GM23248 (cell line): Measurements from ENCODE around the gene PRXL2A.

Experiments used
- EZH2 ChIP-seq: fragments of 200-600 bp; sonication (generic); IDR thresholded peaks from 2 replicates; pipeline ENCODE4 v1.6.1; 2018; ENCODE audit warnings: antibody characterized with exemption, mild to moderate bottlenecking; ENCODE audit not compliant: insufficient read depth, poor library complexity, severe bottlenecking
- EZH2phosphoT487 ChIP-seq: fragments of 200-600 bp; sonication (generic); IDR thresholded peaks from 2 replicates; pipeline ENCODE4 v1.6.1; 2018; ENCODE audit warnings: antibody characterized with exemption, moderate library complexity, mild to moderate bottlenecking, low read depth; ENCODE audit not compliant: insufficient read depth

DNA sequence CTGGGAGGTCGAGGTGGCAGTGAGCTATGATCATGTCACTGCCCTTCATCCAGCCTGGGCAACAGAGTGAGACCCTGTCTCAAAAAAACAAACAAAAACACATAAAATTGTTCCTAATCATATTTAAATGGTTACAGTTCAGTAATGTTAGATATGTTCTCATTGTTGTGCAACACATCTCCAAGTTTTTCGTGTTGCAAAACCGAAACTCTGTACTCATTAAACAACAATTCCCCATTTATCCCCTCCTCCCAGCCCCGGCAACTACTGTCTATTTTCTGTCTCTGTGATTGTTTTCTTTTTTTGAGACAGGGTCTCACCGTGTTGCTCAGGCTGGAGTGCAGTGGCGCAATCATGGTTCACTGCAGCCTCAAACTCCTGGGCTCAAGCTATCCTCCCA is 16.1 kb upstream of the PRXL2A start:
- no peak for TF ChIP-seq EZH2phosphoT487
- TF ChIP-seq EZH2 = no peak
